SKM-1 treated with dmso at 0.1 percent for 144 hours (cell line): ENCODE results near the gene MPP3.
"Not testable (repeated sequence)": the region's sequence is repeated elsewhere in the genome, so short reads cannot be mapped to it uniquely, and the experiment has no call there.

ENCODE experiments used
- DNase-seq: peaks from one replicate; lab custom pipeline; 2025; ENCODE audit not compliant: unreplicated experiment; lab: John Stamatoyannopoulos, UW

The MPP3 gene

GRCh38 chr17:43832976-43833829, at the start of gene MPP3:
Gene MPP3, minus strand, starts transcription at chr17:43833146. Its CDS starts 1,240 bp downstream, at chr17:43831906.
- DNase-seq = peak; percentile 33

GRCh38 chr17:43881758-43882505, 49.0 kb upstream of the MPP3 start:
- no peak for DNase-seq

- DNase-seq = no peak
Measured at GRCh38 chr17:43881181-43881580, 48.2 kb upstream of the MPP3 start.

- peak; percentile 29 for DNase-seq
Measured at GRCh38 chr17:43880420-43880991, 47.6 kb upstream of the MPP3 start.

GRCh38 chr17:43879723-43880419, 46.9 kb upstream of the MPP3 start:
- no peak for DNase-seq

- DNase-seq = peak; percentile 51
Measured at GRCh38 chr17:43878260-43879175, 45.6 kb upstream of the MPP3 start.

- no peak for DNase-seq
Measured at GRCh38 chr17:43877451-43878155, 44.7 kb upstream of the MPP3 start.

- no peak for DNase-seq
Measured at GRCh38 chr17:43877031-43877430, 44.1 kb upstream of the MPP3 start.

- DNase-seq = no peak
Measured at GRCh38 chr17:43875476-43876147, 42.7 kb upstream of the MPP3 start.

GRCh38 chr17:43874293-43874692, 41.3 kb upstream of the MPP3 start:
- DNase-seq = no peak

GRCh38 chr17:43873815-43874214, 40.9 kb upstream of the MPP3 start:
- DNase-seq = no peak

- DNase-seq = no peak
Measured at GRCh38 chr17:43873091-43873490, 40.1 kb upstream of the MPP3 start.

- DNase-seq = no peak
Measured at GRCh38 chr17:43871946-43872690, 39.2 kb upstream of the MPP3 start.

- not testable (repeated sequence) for DNase-seq
Measured at GRCh38 chr17:43869031-43869430, 36.1 kb upstream of the MPP3 start.

GRCh38 chr17:43868226-43868994, 35.5 kb upstream of the MPP3 start:
- peak; percentile 49 for DNase-seq

GRCh38 chr17:43864161-43864984, 31.4 kb upstream of the MPP3 start:
- no peak for DNase-seq

GRCh38 chr17:43861960-43862359, 29.0 kb upstream of the MPP3 start:
- no peak for DNase-seq
